GM12878 (cell line): ENCODE results near the gene DVL2. TPM values are rescaled to one million over a fixed set of nuclear protein-coding genes. Genes with fewer than 3 reads are reported as not detected.
A peak's percentile ranks its signal among the peaks of the same experiment; 100 is the strongest.

Source experiments
- ATAC-seq: fragments of 200-7000 bp; cut with Tn5 transposase; 3 replicates; pipeline ENCODE4 v1.9.1; 2020; ENCODE audit warnings: mild to moderate bottlenecking, moderate library complexity
- BruUV-seq: library from RNA; stranded (reverse); fragments of 400-500 nt; replicated peaks from 2 replicates; lab custom pipeline; 2021; lab: Mats Ljungman, UMichigan
- CTCF ChIA-PET: fragments of 300-600 bp; sonication (Branson Sonifier 250); formaldehyde crosslinking; extraction: SDS; loops from one replicate; lab custom pipeline; 2021; ENCODE audit warnings: inconsistent platforms; lab: Yijun Ruan, JAX
- POLR2A ChIA-PET: fragments of 350-600 bp; formaldehyde crosslinking; extraction: SDS; loops from one replicate; lab custom pipeline; 2021; ENCODE audit warnings: inconsistent platforms; lab: Charles Lee
- RAD21 ChIA-PET: fragments of 300-600 bp; sonication (Branson Sonifier 250); formaldehyde crosslinking; loops from one replicate; lab custom pipeline; 2023; ENCODE audit warnings: antibody characterized with exemption; ENCODE audit not compliant: unreplicated experiment; lab: Charles Lee
- SMC1A ChIA-PET: fragments of 300-600 bp; sonication (Branson Sonifier 250); formaldehyde crosslinking; loops from one replicate; lab custom pipeline; 2023; ENCODE audit not compliant: unreplicated experiment, uncharacterized antibody; lab: Charles Lee
- DNase-seq: peaks from one replicate; pipeline ENCODE4 v3.0.0-alpha.2; 2011; ENCODE audit warnings: low read depth, low spot score
- FAIRE-seq: peaks from 3 replicates; lab custom pipeline; 2011; peaks lifted over from hg19 to GRCh38; lab: Jason Lieb, UNC
- H2AFZ ChIP-seq: 2 replicates; pipeline ENCODE4 v1.6.0; 2011; ENCODE audit warnings: low read depth, low read length, control low read depth; ENCODE audit not compliant: control insufficient read depth
- H3K27ac ChIP-seq: 2 replicates; pipeline ENCODE4 v1.5.1; 2011; ENCODE audit warnings: control low read depth; ENCODE audit not compliant: control insufficient read depth, insufficient read depth
- H3K27me3 ChIP-seq, 2 experiments: replicated peaks in 1 of 2; 2 replicates each; pipeline versions ENCODE4 v1.6.0 to v1.6.1; 2011; ENCODE audit warnings: low read length in 1 of 2; ENCODE audit not compliant: control insufficient read depth in 2 of 2, insufficient read depth in 2 of 2
- H3K36me3 ChIP-seq, 2 experiments: 2 replicates each; pipeline ENCODE4 v1.5.1; 2011; ENCODE audit warnings: low read length in 1 of 2; ENCODE audit not compliant: control insufficient read depth in 2 of 2, insufficient read depth in 2 of 2
- H3K4me1 ChIP-seq: 2 replicates; pipeline ENCODE4 v1.6.1; 2011; ENCODE audit warnings: mild to moderate bottlenecking, low read length, moderate library complexity, mixed read lengths; ENCODE audit not compliant: control insufficient read depth, insufficient read depth
- H3K4me2 ChIP-seq: 2 replicates; pipeline ENCODE4 v1.6.0; 2011; ENCODE audit warnings: control low read depth; ENCODE audit not compliant: control insufficient read depth, insufficient read depth
- H3K4me3 ChIP-seq: fragments of 200-600 bp; sonication (generic); 2 replicates; pipeline ENCODE4 v1.5.1; 2016
- H3K79me2 ChIP-seq: 2 replicates; pipeline ENCODE4 v1.6.0; 2011; ENCODE audit warnings: low read length; ENCODE audit not compliant: control insufficient read depth, insufficient read depth
- H3K9ac ChIP-seq: 2 replicates; pipeline ENCODE4 v1.8.0; 2011; ENCODE audit warnings: low read length, control low read depth, mixed read lengths; ENCODE audit not compliant: control insufficient read depth, insufficient read depth
- H3K9me3 ChIP-seq: replicated peaks from 3 replicates; pipeline ENCODE4 v1.5.1; 2011; ENCODE audit warnings: mild to moderate bottlenecking, low read length; ENCODE audit not compliant: control insufficient read depth, insufficient read depth
- H4K20me1 ChIP-seq: 2 replicates; pipeline ENCODE4 v1.6.0; 2011; ENCODE audit not compliant: control insufficient read depth, insufficient read depth
- BRCA1 ChIP-seq: IDR thresholded peaks from 2 replicates; pipeline ENCODE4 v1.6.1; 2011; ENCODE audit warnings: low read depth, low read length, improper control_type of control experiment
- CBX5 ChIP-seq: sonication (generic); IDR thresholded peaks from 2 replicates; pipeline ENCODE4 v1.6.1; 2016; ENCODE audit warnings: low read depth, moderate library complexity, mild to moderate bottlenecking, inconsistent platforms
- CHD2 ChIP-seq: IDR thresholded peaks from 2 replicates; pipeline ENCODE4 v1.6.1; 2011; ENCODE audit warnings: low read depth, low read length, improper control_type of control experiment, borderline replicate concordance
- E4F1 ChIP-seq: fragments of 450-650 bp; IDR thresholded peaks from 2 replicates; pipeline ENCODE4 v1.6.1; 2018; ENCODE audit warnings: borderline replicate concordance, mild to moderate bottlenecking; ENCODE audit not compliant: partially characterized antibody
- EED ChIP-seq: sonication (generic); IDR thresholded peaks from 2 replicates; pipeline ENCODE4 v1.6.1; 2016; ENCODE audit warnings: antibody characterized with exemption, low read depth
- FOXM1 ChIP-seq: IDR thresholded peaks from 2 replicates; pipeline ENCODE4 v1.6.1; 2012; ENCODE audit warnings: low read depth, mild to moderate bottlenecking, inconsistent platforms, low read length, moderate library complexity
- IKZF1 ChIP-seq: fragments of 450-650 bp; conservative IDR thresholded peaks from 2 replicates; pipeline ENCODE4 v1.6.1; 2017; ENCODE audit warnings: antibody characterized with exemption, mild to moderate bottlenecking
- IRF4 ChIP-seq: IDR thresholded peaks from 2 replicates; pipeline ENCODE4 v1.6.1; 2011; ENCODE audit warnings: low read depth, low read length
- LARP7 ChIP-seq: fragments of 450-650 bp; IDR thresholded peaks from 2 replicates; pipeline ENCODE4 v1.6.1; 2017; ENCODE audit warnings: mild to moderate bottlenecking
- MEF2B ChIP-seq: fragments of 450-650 bp; IDR thresholded peaks from 2 replicates; pipeline ENCODE4 v1.6.1; 2018; ENCODE audit warnings: mild to moderate bottlenecking, moderate library complexity; ENCODE audit not compliant: partially characterized antibody, poor library complexity, severe bottlenecking
- NRF1 ChIP-seq: conservative IDR thresholded peaks from 2 replicates; pipeline ENCODE4 v1.6.1; 2011; ENCODE audit warnings: mild to moderate bottlenecking, low read depth, low read length, improper control_type of control experiment
- POLR2AphosphoS5 ChIP-seq: IDR thresholded peaks from 2 replicates; pipeline ENCODE4 v1.6.1; 2011; ENCODE audit warnings: mild to moderate bottlenecking, low read length, inconsistent platforms
- SMAD5 ChIP-seq: IDR thresholded peaks from 2 replicates; pipeline ENCODE4 v1.6.1; 2016; ENCODE audit warnings: antibody characterized with exemption, low read depth
- SP1 ChIP-seq: IDR thresholded peaks from one replicate; pipeline ENCODE4 v1.6.1; 2011; ENCODE audit warnings: low read depth, low read length
- SPI1 ChIP-seq: IDR thresholded peaks from 2 replicates; pipeline ENCODE4 v1.6.1; 2011; ENCODE audit warnings: low read depth, mild to moderate bottlenecking, low read length, moderate library complexity, borderline replicate concordance; ENCODE audit not compliant: insufficient read depth
- SREBF1 ChIP-seq: IDR thresholded peaks from 2 replicates; pipeline ENCODE4 v1.6.1; 2012; ENCODE audit warnings: mild to moderate bottlenecking, low read length
- SUPT20H ChIP-seq: IDR thresholded peaks from 2 replicates; pipeline ENCODE4 v1.6.1; 2011; ENCODE audit warnings: low read depth, mild to moderate bottlenecking, low read length, moderate library complexity, borderline replicate concordance; ENCODE audit not compliant: control insufficient read depth
- ZNF24 ChIP-seq: fragments of 450-650 bp; IDR thresholded peaks from 2 replicates; pipeline ENCODE4 v1.6.1; 2017; ENCODE audit warnings: antibody characterized with exemption, mild to moderate bottlenecking
- WGBS: methylation state at CpG from one replicate; pipeline ENCODE4 v1.1.6; 2016; ENCODE audit warnings: low lambda C conversion rate; ENCODE audit not compliant: insufficient replicate concordance, insufficient coverage; ENCODE audit errors: missing lambda C conversion rate; 5-methylcytosine and 5-hydroxymethylcytosine counted together
- in situ Hi-C: fragments of 300-500 bp; cut with MboI; formaldehyde crosslinking; loops from 9 replicates; pipeline ENCODE4 v1.14.3; 2018; ENCODE audit warnings: mixed read lengths
- intact Hi-C: fragments of 100-400 bp; cut with micrococcal nuclease; formaldehyde crosslinking; loops from one replicate; pipeline ENCODE4 v1.14.2; 2022; ENCODE audit not compliant: unreplicated experiment
- polyA plus RNA-seq, 11 experiments: library from polyadenylated mRNA; depleted of rRNA in 4 of 11; unstranded in 6 of 11; stranded (reverse) in 5 of 11; fragments of >200 nt; fragmentation: Nextera tagmentation in 4 of 11; fragmentation: Illumina TruSeq in 1 of 11; extraction: Ambion mirVana in 4 of 11; extraction: Trizol in 1 of 11; gene quantifications; 1 replicate in 1 of 11; 2 replicates in 10 of 11; pipeline versions ENCODE4 v1.2.1 to v1.2.3, GENCODE V29; 2011 to 2016; ENCODE audit warnings: inconsistent platforms in 2 of 11, missing spikeins in 2 of 11, low read depth in 1 of 11
- total RNA-seq, 4 experiments: library from RNA; depleted of rRNA in 3 of 4; stranded (reverse); fragments of >200 nt in 3 of 4; fragmentation: Illumina TruSeq in 1 of 4; extraction: Trizol in 1 of 4; gene quantifications; 2 replicates each; pipeline versions ENCODE4 v1.2.1 to v1.2.3, GENCODE V29; 2013 to 2021

Gene DVL2
- total and polyA plus RNA-seq, 10 of the 15 experiments (the other 5 are each of a cell fraction or from before 2014, with no cell fraction given), result 0.97 to 44.8 (median 23.2) TPM

DNA sequence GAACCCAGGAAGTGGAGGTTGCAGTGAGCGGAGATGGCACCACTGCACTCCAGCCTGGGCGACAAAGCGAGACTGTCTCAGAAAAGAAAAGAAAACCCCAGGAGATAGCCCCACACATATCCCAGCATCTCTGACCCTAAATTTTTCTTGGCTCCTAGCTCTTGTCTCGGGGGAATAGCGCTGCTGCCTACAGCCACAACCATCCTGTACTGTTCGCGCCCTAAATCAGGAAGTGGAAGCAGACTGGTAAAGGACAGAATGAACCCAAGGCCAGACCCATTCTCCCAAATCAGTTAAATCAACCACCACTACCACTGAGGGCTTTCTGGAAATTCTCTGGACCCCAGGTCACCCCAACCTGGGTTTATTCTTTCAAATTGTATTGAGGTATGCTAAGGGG, 15.5 kb upstream of the DVL2 start:
- Histone ChIP-seq H4K20me1 (no peaks in the 10 kb centered on the region), H3K79me2 (peaks cover 60% of the 10 kb centered on the region), H3K27me3 (no peaks in the 10 kb centered on the region), H3K4me2 (peak overlapping the region; percentile 89), H3K9me3 (no peaks in the 10 kb centered on the region), H3K4me3 (peak overlapping the region; percentile 90), H2AFZ (no peak overlapping the region), H3K4me1 (peaks cover 10% of the 10 kb centered on the region), H3K9ac (peak overlapping the region; percentile 91), H3K36me3 (peaks cover 6 to 14% of the 10 kb centered on the region in 2 experiments; a peak in 3 of 4 replicates), H3K27ac (peak overlapping the region; percentile 87)
- no TSS peak for BruUV-seq
- ChIA-PET SMC1A (interaction anchor here (0.7 to 3.6 kb wide), 6 partner anchors 9 to 29 kb away, joined by 3 to 26 read pairs (median 4); partner anchors contain the start of genes ACADVL, DVL2, GABARAP and PHF23), RAD21 (interaction anchor here (0.7 to 1.4 kb wide), 8 partner anchors 9 to 633 kb away, joined by 3 to 9 read pairs (median 4); partner anchors contain the start of genes ACADVL, DLG4, DVL2 and PHF23), POLR2A (interaction anchor here (0.6 to 4.4 kb wide), 7 partner anchors 10 to 80 kb away, joined by 3 to 99 read pairs (median 7); partner anchors contain the start of genes ACADVL, DLG4, DVL2 and GABARAP), CTCF (interaction anchor here (1.0 to 3.2 kb wide), 5 partner anchors 8 to 48 kb away, joined by 3 to 18 read pairs (median 5); partner anchors contain the start of genes ACADVL, DLG4 and PHF23)
- WGBS, result 10% methylated on average over 7 of the region's 7 CpGs
- ATAC-seq (peak; percentile 29), FAIRE-seq (no peak), DNase-seq (no peak)
- TF ChIP-seq NRF1, result no peak
- TF ChIP-seq FOXM1, result no peak
- peak; percentile 83 for TF ChIP-seq MEF2B
- no peak for TF ChIP-seq SP1
- TF ChIP-seq SREBF1, result no peak
- peak; percentile 40; the same call in 1 of the 2 replicates for TF ChIP-seq IKZF1
- TF ChIP-seq EED, result peak; percentile 7; the same call in 1 of the 2 replicates
- TF ChIP-seq POLR2AphosphoS5, result no peak
- no peak for TF ChIP-seq BRCA1
- TF ChIP-seq LARP7, result no peak
- TF ChIP-seq CBX5, result no peak
- TF ChIP-seq E4F1, result peak; percentile 20
- no peak for TF ChIP-seq CHD2
- TF ChIP-seq SUPT20H, result no peak
- no peak for TF ChIP-seq SMAD5
- TF ChIP-seq ZNF24, result no peak
- TF ChIP-seq SPI1, result peak; percentile 86; the same call in 1 of the 2 replicates
- no peak for TF ChIP-seq IRF4
- intact Hi-C loops, result loop anchor here (1.0 kb wide), 1 partner anchor 8 kb away; the partner anchor contains the start of gene GABARAP
- in situ Hi-C loops, result no loop called here
